GM18517 (cell line): Measurements from ENCODE around the gene TEKTIP1.

Experiments used
- ATAC-seq: cut with Tn5 transposase; IDR thresholded peaks from one replicate; pipeline ENCODE4 v1.9.1; 2021; ENCODE audit warnings: mild to moderate bottlenecking, moderate library complexity; ENCODE audit not compliant: unreplicated experiment

TEKTIP1 gene

DNA sequence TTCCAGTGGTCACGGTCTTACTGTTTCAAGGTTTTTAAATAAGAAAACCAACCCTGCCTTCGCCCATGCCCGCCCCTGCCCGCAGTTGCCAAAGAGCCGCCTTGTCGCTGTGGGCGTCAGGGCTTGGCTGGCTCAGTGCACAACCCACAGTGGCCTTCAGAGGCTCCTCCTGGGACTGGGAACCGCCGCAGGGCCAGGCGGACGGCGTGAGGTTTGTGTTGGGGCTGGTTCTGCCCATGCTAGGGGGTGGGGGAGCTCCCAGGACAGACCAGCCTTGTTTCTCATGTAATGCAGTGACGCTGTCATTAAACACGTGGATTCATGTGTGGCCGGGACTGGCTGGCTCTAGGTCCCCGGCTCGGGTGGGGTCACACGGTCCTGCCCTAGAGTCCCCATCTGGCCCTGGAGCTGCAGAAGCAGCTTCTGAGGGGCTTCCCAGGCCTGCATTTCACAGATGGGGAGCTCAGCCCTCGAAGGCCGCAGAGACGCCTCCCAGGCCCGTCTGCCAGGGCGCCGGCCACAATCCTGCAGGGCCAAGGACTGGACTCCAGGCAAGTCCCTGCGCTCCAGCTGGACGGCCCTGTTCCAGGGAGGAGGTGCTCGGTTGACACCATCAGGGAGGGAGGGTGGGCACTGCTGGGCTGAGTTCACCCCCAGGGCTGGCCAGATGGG lies 2.4 kb upstream of the TEKTIP1 start:
- no peak for ATAC-seq

DNA sequence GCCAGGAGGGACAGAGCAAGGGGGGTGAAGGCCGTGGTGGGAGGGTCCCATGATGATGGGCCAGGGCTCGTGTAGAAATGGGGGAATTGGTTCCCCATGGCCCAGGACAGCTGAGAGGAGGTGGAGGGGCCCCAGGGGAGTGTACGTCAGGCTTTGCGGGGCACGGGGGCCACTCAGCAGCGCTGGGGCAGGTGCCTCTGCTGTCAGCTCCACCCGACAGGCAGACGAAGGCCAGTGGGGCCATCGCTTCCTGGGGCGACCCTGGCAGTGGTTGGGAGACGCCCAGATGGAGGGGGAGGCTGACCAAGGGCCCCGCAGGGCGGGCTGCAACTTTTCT lies 1.9 kb upstream of the TEKTIP1 start:
- no peak for ATAC-seq

DNA sequence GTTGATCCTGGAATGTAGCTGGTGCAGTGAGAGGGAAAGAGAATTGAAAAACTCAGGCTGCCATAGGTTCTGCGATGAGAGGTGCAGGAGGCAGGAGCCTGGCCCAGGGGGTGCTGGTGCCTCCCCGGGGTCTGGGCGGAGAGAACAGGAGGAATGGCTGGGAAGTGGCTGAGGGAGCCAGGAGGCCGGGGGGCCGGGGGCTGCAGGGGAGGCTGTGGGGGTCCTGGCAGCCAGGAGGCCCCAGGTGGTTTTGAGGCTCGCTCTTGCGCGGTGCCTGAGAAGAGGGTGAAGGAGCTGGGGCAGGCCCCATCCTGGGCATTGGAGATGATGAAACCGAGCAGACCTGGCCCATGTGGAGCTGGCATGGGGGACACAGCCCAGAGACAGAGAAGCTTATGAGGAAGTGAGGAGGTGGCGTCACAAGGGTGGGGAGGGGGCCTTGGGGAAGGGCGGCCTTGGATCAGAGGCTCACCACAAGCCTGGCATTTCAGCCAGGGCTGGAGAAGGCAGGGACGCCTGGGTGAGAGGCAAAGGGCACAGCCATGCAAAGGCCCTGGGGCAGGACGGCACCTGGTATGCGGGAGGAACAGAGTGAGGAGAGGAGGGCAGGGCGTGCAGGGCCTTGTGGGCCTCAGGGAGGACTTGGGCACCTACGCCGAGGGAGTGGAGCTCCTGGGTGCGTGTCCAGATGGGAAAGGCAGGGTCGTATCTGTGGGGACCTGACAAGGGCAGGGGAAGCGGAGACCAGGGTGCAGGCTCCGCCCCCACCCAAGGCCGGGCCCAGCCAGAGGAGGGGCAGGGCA lies 1.3 kb upstream of the TEKTIP1 start:
- ATAC-seq = no peak

DNA sequence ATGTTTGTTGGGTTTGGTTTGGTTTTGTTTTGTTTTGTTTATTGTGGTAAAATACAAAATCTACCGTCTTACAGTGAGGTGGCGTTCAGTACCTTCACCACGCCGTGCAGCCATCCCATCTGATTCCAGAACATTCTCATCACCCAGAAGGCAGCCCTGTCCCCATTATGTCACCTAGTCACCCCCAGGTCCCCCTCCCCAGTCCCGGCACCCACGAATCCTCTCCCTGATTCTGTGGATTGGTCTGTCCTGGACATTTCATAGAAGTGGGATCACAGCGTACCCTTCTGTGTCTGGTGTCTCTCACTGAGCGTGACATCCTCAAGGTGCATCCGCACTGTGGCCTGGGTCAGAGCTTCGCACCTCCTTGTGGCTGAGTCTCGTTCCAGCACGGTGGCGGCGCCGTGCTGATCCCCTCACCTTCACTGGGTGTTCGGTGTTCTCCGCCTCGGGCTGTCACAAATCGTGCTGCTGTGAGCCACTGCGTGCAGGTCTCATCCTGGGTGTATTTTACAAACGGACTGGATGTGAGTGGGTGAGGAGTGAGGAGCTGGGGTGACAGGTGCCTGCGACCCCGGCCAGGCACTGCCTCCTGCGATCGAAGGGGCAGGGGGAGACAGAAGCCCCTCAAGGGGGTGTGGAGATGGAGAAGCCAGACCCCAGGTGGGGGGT lies 580 bp upstream of the TEKTIP1 start:
- no peak for ATAC-seq

DNA sequence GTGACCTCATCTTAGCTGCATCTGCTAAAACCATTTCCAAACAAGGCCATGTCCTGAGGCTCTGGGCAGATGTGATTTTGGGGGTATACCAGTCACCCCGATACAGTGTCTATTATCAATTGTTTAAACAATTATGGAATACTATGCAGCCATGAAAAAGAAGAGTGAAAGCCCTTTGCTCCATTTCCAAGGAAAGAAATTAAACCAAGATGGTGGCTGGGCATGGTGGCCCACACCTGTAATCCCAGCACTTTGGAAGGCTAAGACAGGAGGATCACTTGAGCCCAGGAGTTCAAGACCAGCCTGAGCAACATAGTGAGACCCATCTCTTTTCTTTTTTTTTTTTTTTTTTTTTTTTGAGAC lies 763 bp downstream of the TEKTIP1 start:
- ATAC-seq = no peak

DNA sequence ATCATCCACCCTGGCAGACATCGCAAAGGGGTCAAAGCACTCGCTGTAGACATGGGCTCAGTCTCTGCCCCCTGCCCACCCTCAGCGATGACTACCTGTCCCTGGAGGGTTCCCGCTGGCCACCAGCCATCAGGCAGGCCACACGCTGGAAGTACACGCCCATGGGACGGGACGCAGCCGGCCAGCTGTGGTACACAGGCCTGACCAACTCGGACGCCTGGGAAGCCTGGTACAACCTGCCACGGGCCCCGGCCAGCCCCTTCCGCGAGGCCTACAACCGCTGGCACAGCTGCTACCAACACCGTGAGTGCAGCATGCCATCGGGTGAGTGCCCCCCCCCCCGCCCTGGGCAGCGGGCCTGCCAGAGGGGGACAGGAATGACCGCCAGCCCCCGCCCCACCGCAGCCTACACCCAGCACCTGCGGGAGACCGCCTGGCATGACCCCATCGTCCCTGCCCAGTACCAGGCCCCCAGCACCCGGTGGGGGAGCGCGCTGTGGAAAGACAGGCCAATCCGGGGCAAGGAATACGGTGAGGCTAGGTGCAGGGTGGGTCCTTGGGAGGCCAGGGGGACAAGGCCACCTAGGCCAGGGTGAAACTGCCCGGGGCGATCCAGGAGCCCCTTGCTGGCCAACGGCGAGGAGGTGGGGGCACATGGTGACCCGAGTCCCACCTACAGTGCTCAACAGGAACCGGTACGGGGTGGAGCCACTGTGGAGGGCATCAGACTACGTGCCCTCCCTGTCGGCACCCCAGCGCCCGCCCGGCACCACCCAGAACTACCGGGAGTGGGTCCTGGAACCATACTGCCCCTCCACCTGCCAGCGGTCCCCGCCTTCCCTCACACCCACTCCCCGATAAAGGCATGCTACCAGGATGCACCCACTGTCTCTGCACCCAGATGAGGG lies 4.4 kb downstream of the TEKTIP1 start:
- no peak for ATAC-seq

DNA sequence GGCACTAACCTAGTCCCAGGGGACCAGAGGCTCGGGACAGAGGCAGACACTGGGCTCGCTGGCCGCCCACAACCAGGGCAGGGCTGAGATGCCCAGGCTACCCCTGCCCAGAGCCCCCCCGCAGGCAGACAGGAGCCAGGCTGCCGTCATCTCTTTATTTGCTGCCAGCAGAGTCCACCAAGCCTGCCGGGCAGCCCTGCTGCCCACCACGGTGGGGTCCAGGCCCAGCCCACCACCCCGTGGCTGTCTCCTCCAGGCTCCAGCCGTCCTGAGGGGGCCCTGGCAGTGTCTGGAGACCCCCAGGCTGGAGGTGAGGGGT lies 5.0 kb downstream of the TEKTIP1 start:
- no peak for ATAC-seq

DNA sequence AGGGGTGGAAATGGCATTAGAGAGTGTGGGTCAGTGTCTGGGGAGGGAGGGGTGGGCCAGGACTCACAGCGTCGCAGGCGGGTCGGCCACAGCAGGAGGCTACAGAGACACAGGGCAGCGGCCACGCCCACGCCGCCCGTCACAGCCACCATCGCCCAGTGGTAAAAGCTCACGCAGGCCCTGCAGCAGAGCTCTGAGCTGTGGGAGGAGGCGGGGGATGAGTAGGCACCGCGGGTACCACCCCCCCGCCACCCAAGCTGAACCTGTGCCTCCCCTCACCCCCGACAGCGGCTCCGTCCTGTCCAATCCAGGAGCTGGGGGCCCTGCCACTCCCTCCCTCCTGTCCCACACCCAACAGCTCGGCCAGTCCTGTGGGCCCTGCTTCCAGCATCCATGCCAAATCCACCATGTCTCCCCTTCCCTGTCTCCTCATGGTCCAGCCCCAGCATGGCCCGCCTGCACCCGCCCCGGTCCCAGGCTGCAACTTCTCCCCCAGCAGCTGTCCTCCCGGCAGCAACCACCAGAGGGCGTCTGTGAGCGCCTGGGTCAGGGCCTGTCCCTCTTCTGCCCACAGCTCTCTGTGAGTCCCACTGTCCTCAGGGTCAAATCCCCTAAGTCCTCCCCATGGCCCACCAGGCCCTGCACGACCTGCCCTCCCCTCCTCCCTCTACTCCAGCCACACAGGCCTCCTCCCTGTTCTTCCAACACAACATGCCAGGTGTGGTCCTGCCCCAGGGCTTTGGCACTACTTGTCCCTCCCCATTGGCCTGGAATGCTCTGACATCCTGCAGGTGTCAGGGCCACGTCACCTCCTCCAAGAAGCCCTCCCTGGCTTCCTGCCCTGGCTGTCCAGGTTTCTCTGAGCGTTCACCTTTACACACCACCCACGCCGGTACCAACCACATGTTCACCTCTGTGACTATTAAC lies 6.0 kb downstream of the TEKTIP1 start:
- no peak for ATAC-seq

DNA sequence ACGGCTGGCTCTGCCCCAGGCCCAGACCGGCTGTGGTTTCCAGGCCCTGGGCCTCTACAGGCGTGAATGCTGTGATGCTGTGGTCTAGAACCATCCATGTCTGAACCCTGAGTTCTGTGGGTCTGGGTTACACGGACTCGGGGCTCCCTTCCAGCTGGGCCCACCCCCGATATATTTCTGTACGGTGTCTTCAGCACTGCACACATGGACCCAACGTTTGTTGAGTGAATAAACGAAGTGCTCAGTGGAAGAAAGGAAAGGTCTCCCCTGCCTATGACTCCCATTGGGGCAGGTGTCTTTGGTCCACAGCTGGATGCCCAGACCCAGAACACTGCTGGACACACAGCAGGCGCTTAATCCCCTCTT lies 6.7 kb downstream of the TEKTIP1 start:
- ATAC-seq = no peak

DNA sequence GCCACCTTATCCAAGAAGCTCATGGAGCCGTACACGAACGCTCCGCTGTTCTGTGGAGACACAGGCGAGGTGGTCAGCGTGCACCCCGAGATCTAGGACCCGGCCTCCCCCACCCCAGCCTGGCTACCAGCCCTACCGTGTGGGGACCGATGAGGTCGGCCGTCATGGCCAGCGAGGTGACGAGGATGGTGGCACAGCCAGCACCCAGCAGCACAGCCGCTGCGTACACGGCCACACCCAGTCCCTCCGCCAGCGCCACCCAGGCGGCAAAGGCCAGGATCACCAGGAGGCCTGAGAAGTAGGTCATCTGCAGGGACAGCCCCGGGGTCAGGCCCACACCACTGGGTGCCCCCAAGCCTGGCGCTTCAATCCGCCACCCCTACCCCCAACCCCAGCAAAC lies 7.1 kb downstream of the TEKTIP1 start:
- no peak for ATAC-seq

DNA sequence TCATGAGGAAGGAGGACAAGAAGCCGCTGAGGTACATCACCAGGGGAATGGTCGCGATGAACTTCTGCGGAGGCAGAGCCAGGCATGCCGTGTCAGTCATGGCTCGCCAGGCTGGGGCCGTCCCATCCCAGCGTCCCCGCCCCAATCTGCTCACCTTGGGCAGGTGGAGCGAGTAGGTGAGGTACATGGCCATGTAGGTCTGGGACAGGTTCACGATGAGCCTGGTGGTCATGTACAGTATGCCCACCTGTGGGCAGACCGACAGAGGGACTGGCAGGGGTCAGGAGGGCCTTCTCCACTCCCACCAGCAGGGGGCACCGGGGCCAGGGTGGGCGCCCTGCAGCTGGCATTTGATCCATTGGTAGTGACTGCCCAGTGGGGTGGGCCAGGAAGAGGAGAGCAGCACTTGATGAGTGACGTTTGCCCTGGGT lies 8.3 kb downstream of the TEKTIP1 start:
- ATAC-seq = no peak

DNA sequence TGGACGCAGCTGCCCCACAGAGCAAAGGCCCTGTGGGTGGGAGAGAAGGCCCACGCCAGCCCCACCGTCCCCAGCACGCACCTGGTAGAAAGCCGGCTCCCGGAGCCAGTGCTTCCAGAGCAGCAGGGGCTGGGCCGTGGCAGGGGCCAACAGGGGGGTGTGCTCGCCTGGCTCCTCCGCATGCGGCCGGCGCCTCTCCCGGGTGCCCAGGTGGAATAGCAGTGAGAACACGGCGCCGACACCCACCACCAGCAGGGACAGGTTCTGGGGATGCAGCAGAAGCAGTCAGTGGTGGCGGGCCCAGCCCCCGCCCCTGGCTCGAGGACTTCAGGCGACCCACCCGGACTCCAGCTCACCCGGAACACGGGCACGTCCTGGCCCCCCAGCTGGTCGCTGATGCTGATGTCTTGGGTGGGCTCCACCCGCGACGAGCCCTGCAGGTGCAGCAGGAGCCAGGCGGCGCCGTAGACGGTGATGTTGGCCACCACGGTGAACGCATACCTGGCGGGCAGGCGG lies 8.9 kb downstream of the TEKTIP1 start:
- no peak for ATAC-seq

DNA sequence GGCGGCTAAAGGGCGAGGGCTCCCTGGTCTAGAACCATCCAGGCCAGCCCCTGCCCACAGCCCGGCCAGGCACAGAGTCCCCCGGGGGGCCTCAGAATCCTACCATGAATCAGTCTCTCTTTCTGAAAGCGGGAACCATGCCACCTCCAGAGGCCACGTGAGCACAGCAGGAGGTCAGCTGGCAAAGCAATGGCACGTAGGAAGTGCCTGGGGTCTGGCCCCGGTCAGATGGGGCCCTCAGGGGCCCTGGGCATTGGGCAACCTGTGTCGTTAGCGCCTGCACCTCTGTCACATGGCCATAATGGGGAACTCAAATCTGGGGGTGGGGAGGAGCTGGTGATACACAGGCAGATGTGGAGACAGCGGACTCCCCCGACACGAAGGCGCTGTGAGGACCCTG lies 9.6 kb downstream of the TEKTIP1 start:
- no peak for ATAC-seq

DNA sequence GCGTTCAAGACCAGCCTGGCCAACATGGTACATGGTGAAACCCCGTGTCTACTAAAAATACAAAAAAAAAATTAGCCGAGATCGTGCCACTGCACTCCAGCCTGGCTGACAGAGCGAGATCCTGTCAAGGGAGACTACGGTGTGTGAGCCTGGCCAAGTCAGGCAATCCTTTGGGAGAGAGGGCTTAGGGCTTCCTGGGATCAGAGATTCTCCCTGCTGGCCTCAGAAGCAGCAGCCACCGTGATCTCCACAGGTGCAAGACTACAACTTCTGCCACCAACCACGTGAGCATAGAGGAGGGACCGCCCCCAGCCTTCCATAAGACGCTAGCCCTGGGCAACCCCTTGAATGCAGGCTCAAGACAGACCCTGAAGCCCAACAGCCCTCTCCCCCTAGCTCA lies 10.8 kb downstream of the TEKTIP1 start:
- no peak for ATAC-seq

DNA sequence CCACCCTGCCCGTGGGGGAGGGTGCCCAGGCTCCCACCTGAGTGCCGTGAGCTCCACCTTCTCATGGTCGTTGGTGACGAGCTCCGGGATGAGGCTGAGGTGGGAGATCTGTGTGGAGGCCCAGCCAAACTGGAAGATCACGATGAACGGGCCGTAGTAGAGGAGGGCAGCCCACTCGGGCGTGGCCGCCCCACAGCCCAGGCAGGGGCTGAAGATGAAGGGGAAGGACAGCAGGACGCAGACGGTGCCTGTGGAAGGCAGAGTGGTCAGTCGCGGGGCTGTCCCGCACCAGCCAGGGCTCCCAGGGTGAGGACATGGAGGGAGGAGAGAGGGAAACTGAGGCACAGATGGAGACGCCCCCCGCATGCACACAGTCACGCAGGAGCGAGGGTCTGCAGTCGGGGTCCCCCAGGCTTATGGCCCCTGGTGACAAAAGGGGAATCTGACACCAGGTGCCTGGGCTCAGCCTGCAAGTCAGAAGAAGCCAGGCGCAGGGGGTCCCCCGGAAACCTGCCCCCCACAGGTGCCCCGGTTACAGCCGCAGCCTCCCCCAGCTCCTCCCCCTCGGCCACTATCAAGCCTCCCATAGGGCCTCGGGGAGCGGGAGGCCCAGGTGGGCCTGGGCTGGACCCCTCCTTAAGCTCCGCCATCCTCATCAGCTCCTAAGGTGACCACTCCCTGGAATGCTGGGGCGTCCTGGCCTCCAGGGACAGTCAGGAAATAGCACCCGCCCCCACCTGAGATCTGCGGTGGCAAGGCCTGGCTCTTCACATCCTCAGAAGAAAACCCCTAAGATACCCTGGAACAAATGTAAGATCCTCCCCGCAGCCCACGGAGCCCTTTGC lies 12.2 kb downstream of the TEKTIP1 start:
- ATAC-seq = no peak

DNA sequence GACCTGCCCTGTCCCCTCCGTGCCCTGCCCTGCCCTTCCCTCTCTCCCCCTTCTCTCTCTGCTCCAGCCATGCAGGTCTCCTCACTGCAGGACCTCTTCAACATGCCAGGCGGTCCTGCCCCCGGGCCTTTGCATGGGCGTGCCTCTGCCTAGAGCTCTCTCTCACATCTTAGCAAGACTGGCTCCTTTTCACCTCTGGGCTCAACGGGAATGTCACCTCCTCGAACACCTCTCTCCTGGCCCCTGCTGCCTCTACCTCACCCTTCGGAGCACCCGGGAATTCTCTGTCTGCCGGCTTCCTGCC lies 12.8 kb downstream of the TEKTIP1 start:
- no peak for ATAC-seq

DNA sequence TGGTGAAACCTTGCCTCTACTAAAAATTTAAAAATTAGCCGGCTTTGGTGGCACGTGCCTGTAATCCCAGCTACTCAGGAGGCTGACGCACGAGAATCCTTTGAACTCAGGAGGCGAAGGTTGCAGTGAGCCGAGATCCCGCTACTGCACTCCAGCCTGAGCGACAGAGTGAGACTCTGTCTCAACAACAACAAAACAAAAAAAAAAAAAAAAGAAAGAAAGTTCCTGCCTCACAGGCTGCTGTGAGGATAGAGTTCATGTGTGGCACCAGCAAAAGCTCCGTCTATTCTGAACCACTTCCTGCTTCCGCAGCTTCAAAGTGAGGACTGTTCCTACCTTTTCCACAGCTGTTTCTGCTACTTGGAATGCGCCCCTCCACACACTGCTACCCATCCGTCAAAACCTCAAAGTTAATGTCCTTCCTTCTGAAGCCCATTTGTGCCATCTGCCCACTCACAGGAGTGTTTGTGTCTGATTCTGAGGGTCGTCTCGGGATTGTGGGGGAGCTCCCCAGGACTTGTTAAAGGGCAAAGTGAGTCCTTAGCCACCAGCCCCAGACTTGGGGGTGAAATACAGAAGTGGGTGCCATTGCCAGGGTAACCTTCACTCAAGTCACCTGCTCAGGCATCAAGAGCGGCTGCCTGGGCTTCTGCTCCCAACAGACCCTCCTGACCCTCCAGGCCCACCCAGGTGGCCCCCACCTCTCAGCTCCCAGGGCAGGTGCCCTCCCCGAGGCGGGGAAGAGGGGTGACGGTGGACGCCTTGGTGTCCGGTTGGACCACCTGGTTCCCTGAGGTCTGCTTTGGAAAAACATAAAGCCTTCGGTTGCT lies 15.5 kb downstream of the TEKTIP1 start:
- ATAC-seq = no peak

DNA sequence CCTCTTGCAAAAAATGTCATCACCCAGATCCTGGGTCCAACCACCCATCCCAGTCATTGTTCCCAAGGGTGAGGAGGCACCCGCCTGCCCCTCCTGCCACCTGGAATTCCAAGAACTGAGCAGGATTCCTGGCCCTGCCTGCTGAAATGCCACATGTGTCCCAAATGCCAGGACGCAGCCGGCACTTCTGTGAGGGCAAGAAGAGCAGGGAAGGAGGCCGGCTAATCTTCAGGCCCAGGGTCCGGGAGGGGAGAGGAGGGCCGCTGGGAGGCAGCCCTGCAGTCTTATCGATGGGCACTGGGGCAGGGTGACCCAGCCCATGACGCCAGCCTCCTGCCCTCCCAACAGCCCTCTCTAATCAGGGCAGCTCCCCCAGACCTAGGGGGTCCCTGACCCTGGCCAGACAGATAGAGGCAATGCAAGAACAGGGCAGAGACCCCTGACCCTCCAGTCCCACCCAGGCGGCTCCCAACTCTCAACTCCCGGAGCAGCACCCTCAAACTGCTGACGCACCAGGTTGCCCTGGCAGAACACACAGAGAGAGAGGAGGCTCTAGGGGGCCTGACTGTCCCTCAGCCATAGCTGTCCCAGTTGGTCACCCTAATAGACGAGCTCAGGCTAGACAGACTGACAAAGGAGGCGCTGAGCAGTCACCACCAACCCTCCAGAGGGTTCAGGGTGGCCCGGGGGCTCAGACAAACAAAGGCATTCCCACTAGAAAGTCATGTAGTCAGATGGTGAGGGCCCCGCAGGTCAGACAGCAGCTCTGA lies 16.9 kb downstream of the TEKTIP1 start:
- no peak for ATAC-seq
